ENCODE data around the gene AARS2.
"Not testable (repeated sequence)": the region's sequence is repeated elsewhere in the genome, so short reads cannot be mapped to it uniquely, and the experiment has no call there.

AARS2 gene

GRCh38 chr6:44329858-44330257 lies 16.7 kb upstream of the AARS2 start:
- no peak for DNase-seq (ENCODE audit: low spot score)

DNA sequence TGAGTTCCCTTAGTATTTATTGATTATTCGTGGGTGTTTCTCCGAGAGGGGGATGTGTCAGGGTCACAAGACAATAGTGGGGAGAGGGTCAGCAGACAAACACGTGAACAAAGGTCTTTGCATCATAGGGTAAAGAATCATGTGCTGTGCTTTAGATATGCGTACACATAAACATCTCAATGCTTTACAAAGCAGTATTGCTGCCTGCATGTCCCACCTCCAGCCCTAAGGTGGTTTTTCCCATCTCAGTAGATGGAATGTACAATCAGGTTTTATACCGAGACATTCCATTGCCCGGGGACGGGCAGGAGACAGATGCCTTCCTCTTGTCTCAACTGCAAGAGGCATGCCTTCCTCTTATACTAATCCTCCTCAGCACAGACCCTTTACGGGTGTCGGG lies 15.1 kb upstream of the AARS2 start:
- not testable (repeated sequence) for DNase-seq (ENCODE audit: low spot score)

DNA sequence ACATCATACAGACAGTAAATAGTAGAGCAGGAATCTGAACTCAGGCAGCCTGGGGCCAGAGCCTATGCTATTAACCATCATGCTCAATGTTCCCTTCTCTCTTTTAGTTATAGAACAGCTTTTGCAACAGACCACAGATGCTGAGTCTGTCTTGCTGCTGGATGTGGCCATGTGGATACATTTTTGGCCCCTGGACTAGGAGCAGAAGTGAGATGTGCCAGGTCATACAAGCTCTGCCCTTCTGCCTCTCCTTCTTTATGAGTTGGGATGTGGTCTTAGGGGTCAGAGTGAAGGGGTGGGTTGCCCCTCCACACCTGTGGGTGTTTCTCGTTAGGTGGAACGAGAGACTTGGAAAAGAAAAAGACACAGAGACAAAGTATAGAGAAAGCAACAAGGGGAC lies 14.6 kb upstream of the AARS2 start:
- DNase-seq (ENCODE audit: low spot score): no peak

GRCh38 chr6:44327096-44327495 lies 13.9 kb upstream of the AARS2 start:
- no peak for DNase-seq (ENCODE audit: low spot score)

GRCh38 chr6:44321210-44321609 lies 8.1 kb upstream of the AARS2 start:
- no peak for DNase-seq (ENCODE audit: low spot score)

GRCh38 chr6:44317136-44317631 lies 4.0 kb upstream of the AARS2 start:
- not testable (repeated sequence) for DNase-seq (ENCODE audit: low spot score)

DNA sequence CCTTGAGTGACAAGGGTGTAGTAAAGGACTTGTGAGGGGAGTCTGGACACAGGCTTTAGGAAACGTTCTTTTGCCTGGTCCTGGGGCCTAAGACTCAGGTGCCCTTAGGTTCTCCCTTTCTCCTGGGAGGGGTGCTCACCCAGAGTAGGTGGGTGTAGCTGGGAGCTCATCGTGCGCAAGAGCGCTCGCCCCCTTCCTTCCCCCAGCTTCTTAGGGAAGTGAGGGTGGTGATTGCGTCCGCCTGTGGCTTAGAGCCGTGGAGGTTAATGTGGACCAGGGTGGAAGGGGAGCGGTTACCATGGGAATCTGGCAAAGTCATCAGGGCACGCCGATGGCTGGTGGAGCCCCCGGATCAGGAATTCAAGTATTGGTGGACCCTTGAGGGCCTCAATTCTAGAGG lies 3.3 kb upstream of the AARS2 start:
- DNase-seq (ENCODE audit: low spot score): no peak

DNA sequence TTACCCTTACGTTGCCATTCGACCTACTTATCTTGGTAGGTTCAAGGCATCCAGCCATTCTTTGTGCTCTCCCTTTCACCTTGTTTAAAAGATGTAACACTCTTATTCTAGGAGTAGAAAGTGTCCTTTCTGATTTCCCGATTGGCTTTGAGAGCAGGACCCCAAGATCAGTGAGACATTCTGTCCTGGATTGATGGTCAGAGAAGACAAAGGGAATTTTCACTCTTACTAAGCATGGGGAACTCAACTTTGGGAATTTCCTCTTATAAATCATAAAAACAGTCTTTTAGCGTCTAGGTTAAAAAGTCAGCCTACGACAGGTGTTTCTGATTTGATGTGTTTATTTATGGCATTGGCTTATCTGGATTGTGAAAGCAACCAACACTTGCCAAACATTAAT lies 2.8 kb upstream of the AARS2 start:
- no peak for DNase-seq (ENCODE audit: low spot score)

- DNase-seq (ENCODE audit: low spot score): no peak
These were observed 2.4 kb upstream of the AARS2 start for GRCh38 chr6:44315516-44315915.

- not testable (repeated sequence) for DNase-seq (ENCODE audit: low spot score)
These were observed 1.5 kb upstream of the AARS2 start for GRCh38 chr6:44314657-44315056.

DNA sequence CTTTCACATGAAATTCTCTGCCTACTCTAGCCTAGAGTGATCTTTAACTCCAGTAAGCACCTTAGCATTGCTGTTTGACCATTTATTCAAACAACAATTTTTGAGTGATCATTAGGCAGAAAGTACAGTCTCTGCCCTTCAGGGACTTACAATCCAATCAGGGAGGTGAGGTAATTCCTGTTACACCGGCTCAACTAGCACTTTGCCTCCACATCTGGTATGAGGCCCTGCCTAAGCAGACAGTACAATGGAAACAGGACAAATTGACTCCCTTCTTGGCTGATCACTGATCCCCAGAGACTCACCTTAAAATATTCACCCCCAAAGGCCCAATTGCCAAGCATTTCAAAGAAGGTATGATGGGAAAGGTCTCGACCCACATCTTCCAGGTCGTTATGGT lies 1.4 kb downstream of the AARS2 start:
- DNase-seq (ENCODE audit: low spot score): no peak

GRCh38 chr6:44311304-44311703 lies 1.8 kb downstream of the AARS2 start:
- DNase-seq (ENCODE audit: low spot score): no peak

- DNase-seq (ENCODE audit: low spot score): no peak
These were observed 2.9 kb downstream of the AARS2 start for GRCh38 chr6:44310241-44310640.

DNA sequence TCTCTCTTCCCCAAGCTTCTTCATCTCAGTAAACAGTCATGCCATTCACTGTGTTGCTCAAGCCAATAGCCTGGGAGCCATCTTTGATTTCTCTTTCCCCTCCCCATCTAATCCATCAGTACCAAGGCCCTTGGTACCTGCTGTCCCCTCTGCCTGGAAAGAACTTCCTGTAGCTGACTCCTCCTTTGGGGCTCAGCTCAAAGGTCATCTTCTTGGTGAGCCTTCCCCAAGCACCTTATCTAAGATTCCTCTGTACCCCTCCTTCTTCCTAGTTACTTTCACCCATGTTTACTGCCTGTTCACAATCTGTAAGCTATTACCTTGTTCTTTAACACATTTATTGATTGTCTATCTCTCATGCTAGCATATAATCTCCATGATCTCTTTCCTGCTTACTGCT lies 3.5 kb downstream of the AARS2 start:
- no peak for DNase-seq (ENCODE audit: low spot score)

GRCh38 chr6:44309092-44309491 lies 4.1 kb downstream of the AARS2 start:
- no peak for DNase-seq (ENCODE audit: low spot score)

GRCh38 chr6:44307217-44307616 lies 5.9 kb downstream of the AARS2 start:
- DNase-seq (ENCODE audit: low spot score): no peak

DNA sequence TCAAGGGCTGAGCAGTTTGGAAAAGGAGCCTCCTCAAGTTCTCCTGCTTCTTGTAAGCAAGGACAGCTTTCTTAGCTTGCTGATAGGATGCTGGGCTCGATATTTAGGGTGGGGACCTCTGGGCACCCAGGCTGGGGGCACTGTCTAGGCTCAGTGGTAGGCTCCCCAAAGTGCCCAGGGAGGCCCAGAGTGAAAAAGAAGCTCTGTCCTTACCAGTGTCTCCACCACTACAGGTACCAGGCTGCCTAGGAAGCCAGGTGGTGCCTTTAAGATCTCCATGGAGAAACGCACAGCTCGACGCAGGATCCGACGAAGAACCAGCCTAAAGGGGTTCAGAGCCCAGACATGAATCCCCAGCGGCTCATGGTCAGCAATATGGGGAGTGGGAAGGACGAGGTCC lies 6.4 kb downstream of the AARS2 start:
- no peak for DNase-seq (ENCODE audit: low spot score)

DNA sequence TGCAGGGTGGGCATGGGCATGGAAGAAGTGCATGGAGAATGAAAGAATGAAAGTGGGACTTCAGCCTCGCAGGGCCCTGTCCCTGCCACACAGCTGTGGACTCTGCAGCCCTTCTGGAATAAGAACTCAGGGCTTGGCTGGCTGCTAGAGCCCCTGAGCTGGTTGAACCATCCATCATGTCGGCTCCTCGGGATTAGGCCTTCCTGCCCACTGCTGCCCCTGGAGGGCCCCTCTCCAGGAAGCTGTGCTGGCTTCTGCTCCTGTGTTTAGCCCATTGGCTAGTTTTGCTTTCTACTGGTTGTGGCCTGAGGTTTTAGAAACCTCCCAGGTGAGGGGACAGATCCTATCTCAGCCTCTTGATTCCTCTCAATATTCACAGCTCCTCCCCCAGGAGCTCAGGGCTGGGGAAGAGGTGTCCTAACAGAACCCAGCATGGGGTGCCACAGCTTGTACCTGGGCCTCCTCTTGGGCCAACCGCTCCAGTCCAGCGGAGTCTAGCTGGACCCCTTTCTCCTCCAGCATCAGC lies 7.9 kb downstream of the AARS2 start:
- DNase-seq (ENCODE audit: low spot score): no peak

DNA sequence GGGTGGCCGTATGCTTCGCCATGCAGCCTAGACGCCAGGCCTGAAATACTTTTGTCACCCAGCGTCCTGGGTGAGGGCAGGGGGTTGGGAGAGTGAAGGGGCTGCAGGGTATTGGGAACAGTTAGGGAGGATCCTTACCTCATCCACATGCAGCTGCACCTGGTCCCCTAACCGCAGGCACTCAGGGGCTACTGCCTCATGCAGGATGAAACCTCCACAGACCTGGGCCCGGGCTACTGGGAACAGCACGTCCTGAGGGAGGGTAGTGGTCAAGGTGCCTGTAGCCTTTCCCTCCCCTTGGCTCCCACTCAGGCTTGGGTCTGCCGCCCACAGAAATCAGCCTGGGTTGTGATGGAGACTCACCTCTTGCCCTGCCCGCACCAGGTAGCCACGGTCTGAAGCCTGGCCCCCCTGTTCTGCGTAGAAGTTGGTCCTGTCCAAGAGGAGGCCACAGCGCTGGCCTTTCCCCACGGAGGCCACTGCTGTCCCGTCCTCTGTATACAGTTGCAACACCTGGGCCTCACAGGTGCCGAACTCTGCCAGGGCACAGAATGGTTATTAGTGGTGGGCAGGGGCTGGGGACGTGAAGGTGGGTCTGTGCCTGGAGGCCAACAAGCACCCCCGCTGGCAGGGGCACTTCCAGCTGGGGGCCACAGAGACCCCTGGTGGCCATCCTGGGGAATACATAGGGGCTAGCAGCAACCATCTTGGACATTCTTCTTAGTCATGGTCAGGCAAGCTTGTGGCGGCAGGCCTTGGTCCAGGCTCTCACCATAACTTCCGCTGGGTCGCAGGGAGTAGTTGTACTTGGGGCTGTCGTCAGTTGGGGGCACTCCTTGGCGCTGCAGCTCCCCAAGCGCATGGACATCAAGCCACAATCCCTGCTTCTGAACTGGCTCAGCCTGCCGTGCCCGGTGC lies 8.6 kb downstream of the AARS2 start:
- DNase-seq (ENCODE audit: low spot score): peak; percentile 52

GRCh38 chr6:44303842-44304241 lies 9.3 kb downstream of the AARS2 start:
- no peak for DNase-seq (ENCODE audit: low spot score)

DNA sequence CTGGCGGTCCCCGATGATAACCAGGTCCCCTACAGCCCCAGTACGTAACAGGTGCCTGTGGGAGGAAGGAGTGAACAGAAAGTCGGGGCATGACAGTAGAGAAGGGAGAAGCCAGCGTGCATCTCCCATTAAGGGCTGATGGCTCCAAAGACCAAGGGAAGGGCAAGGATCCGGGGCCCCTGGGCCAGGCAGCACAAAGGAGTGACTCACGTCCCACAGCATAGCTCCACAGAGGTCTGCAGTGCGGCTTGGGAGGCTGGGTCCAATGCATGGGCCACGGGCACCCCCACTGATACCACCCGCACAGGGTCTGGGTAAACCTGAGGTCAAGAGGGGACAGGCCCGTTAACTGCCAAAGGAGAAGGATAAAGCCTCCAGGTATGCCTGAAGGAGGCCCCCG lies 10.3 kb downstream of the AARS2 start:
- DNase-seq (ENCODE audit: low spot score): no peak

DNA sequence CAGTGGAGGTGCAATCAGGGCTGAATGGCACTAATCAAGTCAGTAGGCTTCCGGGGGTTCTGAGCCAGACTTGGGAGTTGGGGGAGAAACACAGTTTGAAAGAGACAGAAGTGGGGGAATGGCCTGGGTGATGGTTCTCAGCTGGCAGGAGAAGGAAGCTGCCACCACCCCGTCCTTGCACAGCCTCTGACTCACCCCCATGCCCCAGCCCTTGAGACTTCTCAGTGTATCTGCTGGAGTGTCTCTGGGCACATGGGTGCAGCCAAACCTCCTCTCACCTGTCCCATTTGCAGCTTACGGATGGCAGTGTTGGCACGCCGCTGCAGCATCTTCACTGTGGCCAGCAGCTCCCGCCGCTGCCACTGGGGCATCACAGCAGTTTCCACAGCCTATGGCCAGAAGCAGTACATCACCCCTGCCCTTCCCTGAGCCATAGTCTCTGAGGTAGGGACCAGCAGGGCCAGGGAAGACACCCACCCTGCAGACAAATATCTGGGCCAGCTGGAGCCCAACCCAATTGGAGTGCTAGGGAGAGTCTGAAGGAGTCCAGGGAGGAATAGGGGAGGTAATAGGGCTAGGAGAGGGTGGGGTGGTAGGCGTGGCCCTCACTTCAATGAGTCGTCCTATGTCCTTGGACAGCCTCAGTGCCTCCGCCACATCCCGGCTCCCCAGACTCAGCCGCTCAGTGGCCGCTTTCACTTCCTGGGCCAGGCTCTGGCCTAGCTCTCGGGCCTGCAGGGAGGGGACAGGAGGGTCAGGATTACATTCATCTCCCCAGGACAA lies 11.2 kb downstream of the AARS2 start:
- DNase-seq (ENCODE audit: low spot score): no peak

- DNase-seq (ENCODE audit: low spot score): no peak
These were observed 12.0 kb downstream of the AARS2 start for GRCh38 chr6:44301106-44301505.
